T-helper 1 cell treated with Interleukin-12 subunit alpha and Interleukin-12 subunit beta and Interleukin-4 antibody, amounts not matched to agents 30 μg/mL and 1 μg/mL, for 36 hours (primary cell): ENCODE measurements around the gene SPECC1L.

ENCODE experiments used
- H3K27ac Mint-ChIP-seq: one replicate; pipeline ENCODE4 v1.8.0; 2021; ENCODE audit warnings: mild to moderate bottlenecking, mixed read lengths
- H3K27me3 Mint-ChIP-seq: one replicate; pipeline ENCODE4 v1.8.0; 2021; ENCODE audit warnings: low read depth, mixed read lengths
- H3K36me3 Mint-ChIP-seq: one replicate; pipeline ENCODE4 v1.8.0; 2021; ENCODE audit warnings: low read depth, mixed read lengths
- H3K4me1 Mint-ChIP-seq: one replicate; pipeline ENCODE4 v1.8.0; 2021; ENCODE audit warnings: low read depth, mixed read lengths
- H3K4me3 Mint-ChIP-seq: one replicate; pipeline ENCODE4 v1.8.0; 2021; ENCODE audit warnings: mild to moderate bottlenecking, moderate library complexity, mixed read lengths
- H3K9me3 Mint-ChIP-seq: one replicate; pipeline ENCODE4 v1.8.0; 2021; ENCODE audit warnings: mixed read lengths

Gene SPECC1L

GRCh38 chr22:24361976-24362646, 91.5 kb downstream of the SPECC1L start:
- Mint-ChIP-seq H3K27ac (no peak overlapping the region), H3K9me3 (no peaks in the 10 kb centered on the region), H3K36me3 (peaks cover 37% of the 10 kb centered on the region), H3K4me3 (no peak overlapping the region), H3K27me3 (no peaks in the 10 kb centered on the region), H3K4me1 (peaks cover 10% of the 10 kb centered on the region)

- no peak overlapping the region for H3K27ac Mint-ChIP-seq
- H3K36me3 Mint-ChIP-seq, result peaks cover 43% of the 10 kb centered on the region
These were observed 92.6 kb downstream of the SPECC1L start for GRCh38 chr22:24363243-24363642.

GRCh38 chr22:24366701-24367100, 96.1 kb downstream of the SPECC1L start:
- Mint-ChIP-seq H3K4me1 (no peaks in the 10 kb centered on the region), H3K27ac (no peak overlapping the region), H3K36me3 (peaks cover 43% of the 10 kb centered on the region), H3K4me3 (no peak overlapping the region), H3K27me3 (no peaks in the 10 kb centered on the region), H3K9me3 (no peaks in the 10 kb centered on the region)

More at GRCh38 chr22:24363243-24363642, 92.6 kb downstream of the SPECC1L start:
- no peaks in the 10 kb centered on the region for H3K27me3 Mint-ChIP-seq
- no peaks in the 10 kb centered on the region for H3K9me3 Mint-ChIP-seq
- no peak overlapping the region for H3K4me3 Mint-ChIP-seq
- peaks cover 10% of the 10 kb centered on the region for H3K4me1 Mint-ChIP-seq

GRCh38 chr22:24367841-24368240, 97.2 kb downstream of the SPECC1L start:
- H3K9me3 Mint-ChIP-seq, result no peaks in the 10 kb centered on the region
- H3K4me1 Mint-ChIP-seq, result no peaks in the 10 kb centered on the region
- no peaks in the 10 kb centered on the region for H3K27me3 Mint-ChIP-seq

GRCh38 chr22:24370401-24370800, 99.8 kb downstream of the SPECC1L start:
- Mint-ChIP-seq H3K27ac (no peak overlapping the region), H3K9me3 (peaks cover 5% of the 10 kb centered on the region), H3K4me3 (no peak overlapping the region), H3K27me3 (no peaks in the 10 kb centered on the region), H3K4me1 (peaks cover 2% of the 10 kb centered on the region), H3K36me3 (peaks cover 60% of the 10 kb centered on the region)

More at GRCh38 chr22:24367841-24368240, 97.2 kb downstream of the SPECC1L start:
- peaks cover 49% of the 10 kb centered on the region for H3K36me3 Mint-ChIP-seq
- H3K4me3 Mint-ChIP-seq, result no peak overlapping the region
- no peak overlapping the region for H3K27ac Mint-ChIP-seq

GRCh38 chr22:24376002-24376401, 105.4 kb downstream of the SPECC1L start:
- peaks cover 28% of the 10 kb centered on the region for H3K4me1 Mint-ChIP-seq
- peaks cover 52% of the 10 kb centered on the region for H3K36me3 Mint-ChIP-seq
- no peak overlapping the region for H3K4me3 Mint-ChIP-seq
- no peak overlapping the region for H3K27ac Mint-ChIP-seq
- H3K27me3 Mint-ChIP-seq, result no peaks in the 10 kb centered on the region
- peaks cover 5% of the 10 kb centered on the region for H3K9me3 Mint-ChIP-seq

- Mint-ChIP-seq H3K4me3 (no peak overlapping the region), H3K36me3 (peaks cover 48% of the 10 kb centered on the region), H3K4me1 (peaks cover 28% of the 10 kb centered on the region), H3K27me3 (no peaks in the 10 kb centered on the region), H3K9me3 (peaks cover 5% of the 10 kb centered on the region), H3K27ac (no peak overlapping the region)
These were observed 106.0 kb downstream of the SPECC1L start for GRCh38 chr22:24376586-24376985.

- Mint-ChIP-seq H3K36me3 (peaks cover 27% of the 10 kb centered on the region), H3K27me3 (no peaks in the 10 kb centered on the region), H3K9me3 (peaks cover 5% of the 10 kb centered on the region), H3K27ac (peak overlapping the region; percentile 17), H3K4me1 (peaks cover 28% of the 10 kb centered on the region), H3K4me3 (peak overlapping the region; percentile 1)
These were observed 108.9 kb downstream of the SPECC1L start for GRCh38 chr22:24379536-24379935.

- Mint-ChIP-seq H3K4me1 (peaks cover 26% of the 10 kb centered on the region), H3K27ac (peak overlapping the region; percentile 17), H3K36me3 (peaks cover 20% of the 10 kb centered on the region), H3K27me3 (no peaks in the 10 kb centered on the region), H3K4me3 (no peak overlapping the region), H3K9me3 (no peaks in the 10 kb centered on the region)
These were observed 109.7 kb downstream of the SPECC1L start for GRCh38 chr22:24380220-24380904.

- H3K27me3 Mint-ChIP-seq, result no peaks in the 10 kb centered on the region
- peaks cover 18% of the 10 kb centered on the region for H3K36me3 Mint-ChIP-seq
- no peaks in the 10 kb centered on the region for H3K9me3 Mint-ChIP-seq
- H3K27ac Mint-ChIP-seq, result no peak overlapping the region
- no peak overlapping the region for H3K4me3 Mint-ChIP-seq
- H3K4me1 Mint-ChIP-seq, result peaks cover 25% of the 10 kb centered on the region
These were observed 110.2 kb downstream of the SPECC1L start for GRCh38 chr22:24380905-24381230.

GRCh38 chr22:24383061-24383460, 112.4 kb downstream of the SPECC1L start:
- Mint-ChIP-seq H3K27ac (no peak overlapping the region), H3K4me1 (peaks cover 15% of the 10 kb centered on the region), H3K36me3 (peaks cover 9% of the 10 kb centered on the region), H3K4me3 (no peak overlapping the region), H3K27me3 (no peaks in the 10 kb centered on the region), H3K9me3 (no peaks in the 10 kb centered on the region)

- no peak overlapping the region for H3K4me3 Mint-ChIP-seq
- H3K27me3 Mint-ChIP-seq, result no peaks in the 10 kb centered on the region
- H3K27ac Mint-ChIP-seq, result no peak overlapping the region
- peaks cover 9% of the 10 kb centered on the region for H3K36me3 Mint-ChIP-seq
- peaks cover 15% of the 10 kb centered on the region for H3K4me1 Mint-ChIP-seq
- H3K9me3 Mint-ChIP-seq, result no peaks in the 10 kb centered on the region
These were observed 113.5 kb downstream of the SPECC1L start for GRCh38 chr22:24384131-24384530.

- no peak overlapping the region for H3K4me3 Mint-ChIP-seq
- peaks cover 15% of the 10 kb centered on the region for H3K4me1 Mint-ChIP-seq
- H3K36me3 Mint-ChIP-seq, result peaks cover 6% of the 10 kb centered on the region
- no peak overlapping the region for H3K27ac Mint-ChIP-seq
- no peaks in the 10 kb centered on the region for H3K9me3 Mint-ChIP-seq
- H3K27me3 Mint-ChIP-seq, result no peaks in the 10 kb centered on the region
These were observed 116.4 kb downstream of the SPECC1L start for GRCh38 chr22:24386937-24387471.

- Mint-ChIP-seq H3K36me3 (peaks cover 6% of the 10 kb centered on the region), H3K4me1 (peaks cover 25% of the 10 kb centered on the region), H3K9me3 (no peaks in the 10 kb centered on the region), H3K4me3 (no peak overlapping the region), H3K27ac (no peak overlapping the region), H3K27me3 (no peaks in the 10 kb centered on the region)
These were observed 119.0 kb downstream of the SPECC1L start for GRCh38 chr22:24389680-24390079.

GRCh38 chr22:24390156-24390555, 119.5 kb downstream of the SPECC1L start:
- no peaks in the 10 kb centered on the region for H3K9me3 Mint-ChIP-seq
- peaks cover 8% of the 10 kb centered on the region for H3K36me3 Mint-ChIP-seq
- no peak overlapping the region for H3K4me3 Mint-ChIP-seq
- no peak overlapping the region for H3K27ac Mint-ChIP-seq
- H3K4me1 Mint-ChIP-seq, result peaks cover 25% of the 10 kb centered on the region
- no peaks in the 10 kb centered on the region for H3K27me3 Mint-ChIP-seq
